H9 (cell line): ENCODE data around the gene TBC1D5. TPM values are rescaled to one million over a fixed set of nuclear protein-coding genes. Genes with fewer than 3 reads are reported as not detected.

Source experiments
- DNase-seq: peaks from one replicate; pipeline ENCODE4 v3.0.0-alpha.2; 2017
- H2AFZ ChIP-seq: one replicate; pipeline ENCODE4 v1.6.1; 2013; ENCODE audit warnings: mild to moderate bottlenecking, low read length, control low read depth, moderate library complexity
- H2AK5ac ChIP-seq: 2 replicates; pipeline ENCODE4 v1.6.1; 2013; ENCODE audit warnings: low read length, control low read depth, mixed read lengths; ENCODE audit not compliant: insufficient read length
- H2BK120ac ChIP-seq: one replicate; pipeline ENCODE4 v1.6.1; 2013; ENCODE audit warnings: low read depth, mild to moderate bottlenecking, low read length, control low read depth, inconsistent platforms; ENCODE audit not compliant: poor library complexity, severe bottlenecking
- H2BK12ac ChIP-seq: 2 replicates; pipeline ENCODE4 v1.6.1; 2013; ENCODE audit warnings: low read length, control low read depth, mixed read lengths, low read depth; ENCODE audit not compliant: insufficient read length
- H2BK15ac ChIP-seq: 2 replicates; pipeline ENCODE4 v1.6.1; 2013; ENCODE audit warnings: low read depth, low read length, control low read depth
- H2BK20ac ChIP-seq: one replicate; pipeline ENCODE4 v1.6.1; 2013; ENCODE audit warnings: low read depth, mild to moderate bottlenecking, low read length, control low read depth, inconsistent platforms; ENCODE audit not compliant: poor library complexity, severe bottlenecking
- H2BK5ac ChIP-seq: 2 replicates; pipeline ENCODE4 v1.6.1; 2013; ENCODE audit warnings: low read length, control low read depth, mixed read lengths; ENCODE audit not compliant: insufficient read length
- H3K14ac ChIP-seq: 2 replicates; pipeline ENCODE4 v1.6.1; 2013; ENCODE audit warnings: low read length, control low read depth; ENCODE audit not compliant: insufficient read depth
- H3K18ac ChIP-seq: 2 replicates; pipeline ENCODE4 v1.6.1; 2013; ENCODE audit warnings: low read depth, mild to moderate bottlenecking, mixed read lengths, low read length, control low read depth; ENCODE audit not compliant: insufficient read length
- H3K23ac ChIP-seq: 2 replicates; pipeline ENCODE4 v1.6.1; 2013; ENCODE audit warnings: low read length, control low read depth, mixed read lengths, low read depth; ENCODE audit not compliant: insufficient read length
- H3K23me2 ChIP-seq: 2 replicates; pipeline ENCODE4 v1.6.1; 2013; ENCODE audit warnings: low read depth, mild to moderate bottlenecking, mixed read lengths, low read length, control low read depth; ENCODE audit not compliant: insufficient read length, poor library complexity, severe bottlenecking
- H3K27ac ChIP-seq: 2 replicates; pipeline ENCODE4 v1.5.1; 2013; ENCODE audit warnings: low read length, control low read depth, mixed read lengths, low read depth; ENCODE audit not compliant: insufficient read length
- H3K27me3 ChIP-seq: 2 replicates; pipeline ENCODE4 v1.6.1; 2013; ENCODE audit warnings: low read length, control low read depth, inconsistent platforms; ENCODE audit not compliant: insufficient read depth
- H3K4ac ChIP-seq: 2 replicates; pipeline ENCODE4 v1.6.1; 2013; ENCODE audit warnings: low read depth, mild to moderate bottlenecking, control low read depth, inconsistent platforms, low read length, moderate library complexity
- H3K4me1 ChIP-seq: 2 replicates; pipeline ENCODE4 v1.6.1; 2013; ENCODE audit warnings: low read length, control low read depth, inconsistent platforms; ENCODE audit not compliant: insufficient read depth
- H3K4me2 ChIP-seq: 2 replicates; pipeline ENCODE4 v1.6.1; 2013; ENCODE audit warnings: low read length, control low read depth, mixed read lengths; ENCODE audit not compliant: insufficient read length, insufficient read depth
- H3K56ac ChIP-seq: 2 replicates; pipeline ENCODE4 v1.6.1; 2013; ENCODE audit warnings: low read depth, mild to moderate bottlenecking, mixed read lengths, low read length, control low read depth; ENCODE audit not compliant: insufficient read length
- H3K79me1 ChIP-seq: 2 replicates; pipeline ENCODE4 v1.6.1; 2013; ENCODE audit warnings: low read depth, mild to moderate bottlenecking, moderate library complexity, low read length, control low read depth, inconsistent platforms; ENCODE audit not compliant: insufficient read depth, poor library complexity, severe bottlenecking
- H3K79me2 ChIP-seq: 2 replicates; pipeline ENCODE4 v1.6.1; 2013; ENCODE audit warnings: low read length, control low read depth, inconsistent platforms; ENCODE audit not compliant: insufficient read depth
- H3K9ac ChIP-seq: 2 replicates; pipeline ENCODE4 v1.6.1; 2013; ENCODE audit warnings: low read length, control low read depth, mixed read lengths; ENCODE audit not compliant: insufficient read length; ENCODE audit errors: extremely low read depth
- H3K9me3 ChIP-seq: one replicate; pipeline ENCODE4 v1.6.1; 2013; ENCODE audit warnings: low read depth, low read length, inconsistent platforms; ENCODE audit not compliant: control insufficient read depth
- H3T11ph ChIP-seq: one replicate; pipeline ENCODE4 v1.6.1; 2013; ENCODE audit warnings: mild to moderate bottlenecking, low read length, control low read depth, inconsistent platforms
- H4K20me1 ChIP-seq: one replicate; pipeline ENCODE4 v1.6.1; 2013; ENCODE audit not compliant: control insufficient read depth, insufficient read length, insufficient read depth
- H4K5ac ChIP-seq: 2 replicates; pipeline ENCODE4 v1.6.1; 2013; ENCODE audit warnings: low read depth, mild to moderate bottlenecking, mixed read lengths, low read length, control low read depth; ENCODE audit not compliant: insufficient read length
- H4K8ac ChIP-seq: replicated peaks from 2 replicates; pipeline ENCODE4 v1.6.1; 2013; ENCODE audit warnings: low read length, control low read depth, mixed read lengths, low read depth; ENCODE audit not compliant: insufficient read length
- H4K91ac ChIP-seq: 2 replicates; pipeline ENCODE4 v1.6.1; 2013; ENCODE audit warnings: low read depth, mild to moderate bottlenecking, moderate library complexity, mixed read lengths, low read length, control low read depth; ENCODE audit not compliant: insufficient read length
- H3K27ac Mint-ChIP-seq, 3 experiments: 2 replicates in 2 of 3; 3 replicates in 1 of 3; pipeline ENCODE4 v1.8.0; 2020 to 2021; ENCODE audit warnings: mixed read lengths in 3 of 3, mild to moderate bottlenecking in 1 of 3, moderate library complexity in 1 of 3
- H3K27me3 Mint-ChIP-seq: 2 replicates; pipeline ENCODE4 v1.8.0; 2021; ENCODE audit warnings: low read depth, mild to moderate bottlenecking, moderate library complexity, mixed read lengths
- H3K36me3 Mint-ChIP-seq, 3 experiments: 2 replicates in 2 of 3; 3 replicates in 1 of 3; pipeline ENCODE4 v1.8.0; 2020 to 2021; ENCODE audit warnings: low read depth in 3 of 3, mixed read lengths in 3 of 3; ENCODE audit not compliant: insufficient read depth in 1 of 3
- H3K4me1 Mint-ChIP-seq, 2 experiments: 2 replicates each; pipeline ENCODE4 v1.8.0; 2020; ENCODE audit warnings: mixed read lengths in 2 of 2
- H3K4me3 Mint-ChIP-seq, 2 experiments: 2 replicates in 1 of 2; 3 replicates in 1 of 2; pipeline ENCODE4 v1.8.0; 2020 to 2021; ENCODE audit warnings: mild to moderate bottlenecking in 2 of 2, mixed read lengths in 2 of 2, moderate library complexity in 1 of 2
- H3K9me3 Mint-ChIP-seq, 2 experiments: 2 replicates in 1 of 2; 3 replicates in 1 of 2; pipeline ENCODE4 v1.8.0; 2020; ENCODE audit warnings: mild to moderate bottlenecking in 2 of 2, mixed read lengths in 2 of 2, moderate library complexity in 1 of 2
- WGBS: extraction: QIAGEN DNeasy Blood & Tissue Kit; methylation state at CpG from one replicate; pipeline ENCODE4 v1.1.7; 2013; ENCODE audit warnings: missing lambda C conversion rate, low lambda C conversion rate, mixed read lengths; ENCODE audit not compliant: insufficient read length; ENCODE audit errors: extremely low coverage; 5-methylcytosine and 5-hydroxymethylcytosine counted together
- total RNA-seq: library from RNA; stranded (reverse); gene quantifications from 2 replicates; pipeline ENCODE4 v1.2.1, GENCODE V29; 2021
- TF ChIP-seq, protein P1 (sequence below): fragments of 200-600 bp; sonication (generic); conservative IDR thresholded peaks from 3 replicates; pipeline ENCODE4 v1.8.0; 2021; ENCODE audit warnings: antibody characterized with exemption, mild to moderate bottlenecking

TBC1D5 gene
- total RNA-seq, 1 experiment from 2014 or later: 25.0 TPM

DNA sequence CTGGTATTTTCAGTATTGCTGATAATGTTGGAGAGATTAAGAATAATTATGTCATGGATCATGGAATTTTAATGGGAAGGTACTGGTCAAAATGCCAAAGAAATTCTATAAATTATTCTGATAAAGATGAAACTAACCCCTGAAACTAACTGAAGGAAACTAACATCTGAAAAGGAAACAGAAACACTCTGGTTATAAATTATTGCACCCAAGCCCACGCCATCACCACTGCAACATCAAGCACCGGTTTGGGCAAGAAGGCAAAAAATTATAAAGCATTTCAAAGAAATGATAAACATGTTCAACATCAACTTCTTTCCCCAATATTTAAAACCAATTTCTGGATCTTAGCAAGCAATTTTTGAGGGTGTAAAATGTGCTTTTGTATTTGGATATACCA lies 372.5 kb downstream of the TBC1D5 start:
- Mint-ChIP-seq H3K4me3 (no peak overlapping the region), H3K4me1 (no peaks in the 10 kb centered on the region), H3K27ac (no peak overlapping the region), H3K36me3 (no peaks in the 10 kb centered on the region), H3K27me3 (no peaks in the 10 kb centered on the region), H3K9me3 (no peaks in the 10 kb centered on the region)
- Histone ChIP-seq H3K18ac (no peak overlapping the region), H3K79me2 (no peaks in the 10 kb centered on the region), H3K23me2 (no peaks in the 10 kb centered on the region), H3K27ac (no peak overlapping the region), H2AFZ (no peak overlapping the region), H4K91ac (no peak overlapping the region), H3K9me3 (no peaks in the 10 kb centered on the region), H2BK12ac (no peak overlapping the region), H3K23ac (no peak overlapping the region), H2BK5ac (no peak overlapping the region), H2AK5ac (no peak overlapping the region), H2BK120ac (no peak overlapping the region), H4K5ac (no peak overlapping the region), H3K14ac (no peak overlapping the region), H4K8ac (no peak overlapping the region), H2BK15ac (no peak overlapping the region), H3K9ac (no peak overlapping the region), H3K79me1 (no peaks in the 10 kb centered on the region), H3K27me3 (no peaks in the 10 kb centered on the region), H4K20me1 (no peaks in the 10 kb centered on the region), H3K4ac (no peak overlapping the region), H3K4me1 (no peaks in the 10 kb centered on the region), H3T11ph (no peak overlapping the region), H2BK20ac (no peak overlapping the region), H3K56ac (no peak overlapping the region), H3K4me2 (no peak overlapping the region)
- no peak for DNase-seq
- TF ChIP-seq, protein P1, sequence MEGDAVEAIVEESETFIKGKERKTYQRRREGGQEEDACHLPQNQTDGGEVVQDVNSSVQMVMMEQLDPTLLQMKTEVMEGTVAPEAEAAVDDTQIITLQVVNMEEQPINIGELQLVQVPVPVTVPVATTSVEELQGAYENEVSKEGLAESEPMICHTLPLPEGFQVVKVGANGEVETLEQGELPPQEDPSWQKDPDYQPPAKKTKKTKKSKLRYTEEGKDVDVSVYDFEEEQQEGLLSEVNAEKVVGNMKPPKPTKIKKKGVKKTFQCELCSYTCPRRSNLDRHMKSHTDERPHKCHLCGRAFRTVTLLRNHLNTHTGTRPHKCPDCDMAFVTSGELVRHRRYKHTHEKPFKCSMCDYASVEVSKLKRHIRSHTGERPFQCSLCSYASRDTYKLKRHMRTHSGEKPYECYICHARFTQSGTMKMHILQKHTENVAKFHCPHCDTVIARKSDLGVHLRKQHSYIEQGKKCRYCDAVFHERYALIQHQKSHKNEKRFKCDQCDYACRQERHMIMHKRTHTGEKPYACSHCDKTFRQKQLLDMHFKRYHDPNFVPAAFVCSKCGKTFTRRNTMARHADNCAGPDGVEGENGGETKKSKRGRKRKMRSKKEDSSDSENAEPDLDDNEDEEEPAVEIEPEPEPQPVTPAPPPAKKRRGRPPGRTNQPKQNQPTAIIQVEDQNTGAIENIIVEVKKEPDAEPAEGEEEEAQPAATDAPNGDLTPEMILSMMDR: no peak
- no CpG with 5 or more reads among the region's 2 CpGs for WGBS
